H1 (cell line): ENCODE measurements around the gene CRADD. TPM values are rescaled to one million over a fixed set of nuclear protein-coding genes. Genes with fewer than 3 reads are reported as not detected.

Experiments used
- BRCA1 ChIP-seq: IDR thresholded peaks from 2 replicates; pipeline ENCODE4 v1.6.1; 2012; ENCODE audit warnings: low read depth, low read length, improper control_type of control experiment
- CBX5 ChIP-seq: fragments of 300-800, 300-1000 bp; sonication (generic); IDR thresholded peaks from 2 replicates; pipeline ENCODE4 v1.7.1; 2016; ENCODE audit warnings: antibody characterized with exemption, low read length, low read depth
- CHD1 ChIP-seq: IDR thresholded peaks from 2 replicates; pipeline ENCODE4 v1.6.1; 2012; ENCODE audit warnings: low read depth, low read length, improper control_type of control experiment
- GTF2F1 ChIP-seq: IDR thresholded peaks from 2 replicates; pipeline ENCODE4 v1.6.1; 2012; ENCODE audit warnings: low read depth, low read length, improper control_type of control experiment, borderline replicate concordance
- KDM4A ChIP-seq: IDR thresholded peaks from one replicate; pipeline ENCODE4 v1.7.1; 2012; ENCODE audit warnings: low read depth, mild to moderate bottlenecking, moderate library complexity, low read length, inconsistent platforms; ENCODE audit not compliant: severe bottlenecking
- SIX5 ChIP-seq: IDR thresholded peaks from 2 replicates; pipeline ENCODE4 v1.6.1; 2011; ENCODE audit warnings: mild to moderate bottlenecking, low read depth, low read length
- TAF7 ChIP-seq: optimal IDR thresholded peaks from 2 replicates; pipeline ENCODE3; 2011; ENCODE audit warnings: low read depth, mild to moderate bottlenecking, inconsistent platforms, low read length, moderate library complexity, borderline replicate concordance
- ZNF274 ChIP-seq: IDR thresholded peaks from 2 replicates; pipeline ENCODE4 v1.7.0; 2012; ENCODE audit warnings: low read length, borderline replicate concordance; ENCODE audit errors: extremely low read depth
- polyA plus RNA-seq, 7 experiments: library from polyadenylated mRNA; depleted of rRNA in 3 of 7; stranded (reverse) in 5 of 7; unstranded in 2 of 7; fragments of >200 nt in 5 of 7; fragments of 200-250 nt in 2 of 7; gene quantifications; 1 replicate in 5 of 7; 2 replicates in 1 of 7; 4 replicates in 1 of 7; pipeline versions ENCODE4 v1.2.1 to v1.2.3, GENCODE V29; 2011 to 2013; ENCODE audit warnings: missing spikeins in 2 of 7, mixed read lengths in 2 of 7
- total RNA-seq: library from RNA; stranded (reverse); fragmentation: NEBNext Ultra II Directional; extraction: Animal tissue kit (Norgen Biotek cat#: 25700); gene quantifications from 2 replicates; pipeline ENCODE4 v1.2.1, GENCODE V29; 2021
- TF ChIP-seq, protein P1 (sequence below): fragments of 300-600 bp; sonication (generic); IDR thresholded peaks from 2 replicates; pipeline ENCODE4 v1.7.1; 2012; ENCODE audit warnings: low read length, moderate library complexity, mild to moderate bottlenecking, inconsistent platforms; ENCODE audit not compliant: insufficient replicate concordance

The CRADD gene
- total and polyA plus RNA-seq, 2 of the 8 experiments (the other 6 are each of a cell fraction or from before 2014, with no cell fraction given), result 8.1 to 15.4 TPM

DNA sequence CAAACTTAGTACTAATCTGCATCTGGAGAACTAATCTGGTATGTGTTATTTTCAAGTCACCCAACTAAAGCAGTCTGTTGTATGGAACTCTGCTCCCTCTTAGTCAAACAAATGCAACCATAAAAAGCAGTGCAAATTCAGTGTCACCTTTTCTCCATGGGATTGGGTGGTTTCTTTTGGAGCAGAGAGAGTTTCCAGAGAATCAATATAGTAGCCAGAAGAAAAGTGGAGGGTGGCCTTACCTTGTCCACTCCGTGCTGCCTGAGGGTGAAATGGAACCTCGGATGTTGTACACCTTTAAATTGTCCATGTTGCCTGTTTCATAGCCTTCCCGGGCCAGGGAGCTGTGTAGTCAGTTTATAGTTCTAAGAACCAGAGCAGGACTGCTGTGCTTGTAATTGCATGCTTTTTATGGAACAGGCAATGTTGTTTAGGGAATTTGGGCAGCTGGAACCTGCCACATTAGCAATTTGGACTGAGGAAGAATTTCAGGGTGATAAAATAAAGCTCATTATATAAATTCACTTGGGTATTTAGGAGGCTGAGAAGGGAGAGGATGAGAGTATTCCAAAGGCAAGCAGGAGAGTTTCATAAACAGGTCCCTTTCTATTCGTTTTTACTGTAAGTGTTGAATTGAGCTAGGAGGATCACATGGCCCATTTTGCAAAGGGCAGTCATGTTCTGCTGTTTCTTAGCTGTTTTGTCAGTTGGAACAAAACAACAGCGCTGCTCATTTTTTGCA lies 60.5 kb downstream of the CRADD start (continued):
- TF ChIP-seq, protein P1, sequence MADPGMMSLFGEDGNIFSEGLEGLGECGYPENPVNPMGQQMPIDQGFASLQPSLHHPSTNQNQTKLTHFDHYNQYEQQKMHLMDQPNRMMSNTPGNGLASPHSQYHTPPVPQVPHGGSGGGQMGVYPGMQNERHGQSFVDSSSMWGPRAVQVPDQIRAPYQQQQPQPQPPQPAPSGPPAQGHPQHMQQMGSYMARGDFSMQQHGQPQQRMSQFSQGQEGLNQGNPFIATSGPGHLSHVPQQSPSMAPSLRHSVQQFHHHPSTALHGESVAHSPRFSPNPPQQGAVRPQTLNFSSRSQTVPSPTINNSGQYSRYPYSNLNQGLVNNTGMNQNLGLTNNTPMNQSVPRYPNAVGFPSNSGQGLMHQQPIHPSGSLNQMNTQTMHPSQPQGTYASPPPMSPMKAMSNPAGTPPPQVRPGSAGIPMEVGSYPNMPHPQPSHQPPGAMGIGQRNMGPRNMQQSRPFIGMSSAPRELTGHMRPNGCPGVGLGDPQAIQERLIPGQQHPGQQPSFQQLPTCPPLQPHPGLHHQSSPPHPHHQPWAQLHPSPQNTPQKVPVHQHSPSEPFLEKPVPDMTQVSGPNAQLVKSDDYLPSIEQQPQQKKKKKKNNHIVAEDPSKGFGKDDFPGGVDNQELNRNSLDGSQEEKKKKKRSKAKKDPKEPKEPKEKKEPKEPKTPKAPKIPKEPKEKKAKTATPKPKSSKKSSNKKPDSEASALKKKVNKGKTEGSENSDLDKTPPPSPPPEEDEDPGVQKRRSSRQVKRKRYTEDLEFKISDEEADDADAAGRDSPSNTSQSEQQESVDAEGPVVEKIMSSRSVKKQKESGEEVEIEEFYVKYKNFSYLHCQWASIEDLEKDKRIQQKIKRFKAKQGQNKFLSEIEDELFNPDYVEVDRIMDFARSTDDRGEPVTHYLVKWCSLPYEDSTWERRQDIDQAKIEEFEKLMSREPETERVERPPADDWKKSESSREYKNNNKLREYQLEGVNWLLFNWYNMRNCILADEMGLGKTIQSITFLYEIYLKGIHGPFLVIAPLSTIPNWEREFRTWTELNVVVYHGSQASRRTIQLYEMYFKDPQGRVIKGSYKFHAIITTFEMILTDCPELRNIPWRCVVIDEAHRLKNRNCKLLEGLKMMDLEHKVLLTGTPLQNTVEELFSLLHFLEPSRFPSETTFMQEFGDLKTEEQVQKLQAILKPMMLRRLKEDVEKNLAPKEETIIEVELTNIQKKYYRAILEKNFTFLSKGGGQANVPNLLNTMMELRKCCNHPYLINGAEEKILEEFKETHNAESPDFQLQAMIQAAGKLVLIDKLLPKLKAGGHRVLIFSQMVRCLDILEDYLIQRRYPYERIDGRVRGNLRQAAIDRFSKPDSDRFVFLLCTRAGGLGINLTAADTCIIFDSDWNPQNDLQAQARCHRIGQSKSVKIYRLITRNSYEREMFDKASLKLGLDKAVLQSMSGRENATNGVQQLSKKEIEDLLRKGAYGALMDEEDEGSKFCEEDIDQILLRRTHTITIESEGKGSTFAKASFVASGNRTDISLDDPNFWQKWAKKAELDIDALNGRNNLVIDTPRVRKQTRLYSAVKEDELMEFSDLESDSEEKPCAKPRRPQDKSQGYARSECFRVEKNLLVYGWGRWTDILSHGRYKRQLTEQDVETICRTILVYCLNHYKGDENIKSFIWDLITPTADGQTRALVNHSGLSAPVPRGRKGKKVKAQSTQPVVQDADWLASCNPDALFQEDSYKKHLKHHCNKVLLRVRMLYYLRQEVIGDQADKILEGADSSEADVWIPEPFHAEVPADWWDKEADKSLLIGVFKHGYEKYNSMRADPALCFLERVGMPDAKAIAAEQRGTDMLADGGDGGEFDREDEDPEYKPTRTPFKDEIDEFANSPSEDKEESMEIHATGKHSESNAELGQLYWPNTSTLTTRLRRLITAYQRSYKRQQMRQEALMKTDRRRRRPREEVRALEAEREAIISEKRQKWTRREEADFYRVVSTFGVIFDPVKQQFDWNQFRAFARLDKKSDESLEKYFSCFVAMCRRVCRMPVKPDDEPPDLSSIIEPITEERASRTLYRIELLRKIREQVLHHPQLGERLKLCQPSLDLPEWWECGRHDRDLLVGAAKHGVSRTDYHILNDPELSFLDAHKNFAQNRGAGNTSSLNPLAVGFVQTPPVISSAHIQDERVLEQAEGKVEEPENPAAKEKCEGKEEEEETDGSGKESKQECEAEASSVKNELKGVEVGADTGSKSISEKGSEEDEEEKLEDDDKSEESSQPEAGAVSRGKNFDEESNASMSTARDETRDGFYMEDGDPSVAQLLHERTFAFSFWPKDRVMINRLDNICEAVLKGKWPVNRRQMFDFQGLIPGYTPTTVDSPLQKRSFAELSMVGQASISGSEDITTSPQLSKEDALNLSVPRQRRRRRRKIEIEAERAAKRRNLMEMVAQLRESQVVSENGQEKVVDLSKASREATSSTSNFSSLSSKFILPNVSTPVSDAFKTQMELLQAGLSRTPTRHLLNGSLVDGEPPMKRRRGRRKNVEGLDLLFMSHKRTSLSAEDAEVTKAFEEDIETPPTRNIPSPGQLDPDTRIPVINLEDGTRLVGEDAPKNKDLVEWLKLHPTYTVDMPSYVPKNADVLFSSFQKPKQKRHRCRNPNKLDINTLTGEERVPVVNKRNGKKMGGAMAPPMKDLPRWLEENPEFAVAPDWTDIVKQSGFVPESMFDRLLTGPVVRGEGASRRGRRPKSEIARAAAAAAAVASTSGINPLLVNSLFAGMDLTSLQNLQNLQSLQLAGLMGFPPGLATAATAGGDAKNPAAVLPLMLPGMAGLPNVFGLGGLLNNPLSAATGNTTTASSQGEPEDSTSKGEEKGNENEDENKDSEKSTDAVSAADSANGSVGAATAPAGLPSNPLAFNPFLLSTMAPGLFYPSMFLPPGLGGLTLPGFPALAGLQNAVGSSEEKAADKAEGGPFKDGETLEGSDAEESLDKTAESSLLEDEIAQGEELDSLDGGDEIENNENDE, result no peak
- TF ChIP-seq CHD1 (no peak), CBX5 (no peak), TAF7 (no peak), ZNF274 (no peak), KDM4A (no peak), GTF2F1 (no peak), SIX5 (no peak), BRCA1 (no peak)
